A549 (cell line): ENCODE results near the gene CPN1. TPM values are rescaled to one million over a fixed set of nuclear protein-coding genes. Genes with fewer than 3 reads are reported as not detected.

Source experiments
- ATAC-seq, 2 experiments: fragments of 200-7000 bp in 1 of 2; fragments of >200 bp in 1 of 2; cut with Nextera tagmentation in 1 of 2; cut with Tn5 transposase in 1 of 2; 3 replicates each; pipeline versions ENCODE4 v1.8.0 to v1.9.1; 2018 to 2020; ENCODE audit warnings: mild to moderate bottlenecking in 1 of 2, moderate library complexity in 1 of 2
- CTCF ChIA-PET: fragments of 300-600 bp; sonication (Branson Sonifier 250); formaldehyde crosslinking; extraction: SDS; loops from one replicate; lab custom pipeline; 2021; ENCODE audit warnings: antibody characterized with exemption, inconsistent platforms; lab: Yijun Ruan, JAX
- POLR2A ChIA-PET: fragments of 350-600 bp; formaldehyde crosslinking; extraction: SDS; loops from one replicate; lab custom pipeline; 2021; ENCODE audit warnings: antibody characterized with exemption, inconsistent platforms; lab: Yijun Ruan, JAX
- DNase-seq, 2 experiments: peaks; one replicate each; pipeline versions ENCODE4 v3.0.0 to v3.0.0-alpha.2; 2011 to 2016; ENCODE audit warnings: low read depth in 1 of 2, low spot score in 1 of 2
- FAIRE-seq: peaks from 2 replicates; lab custom pipeline; 2011; peaks lifted over from hg19 to GRCh38; lab: Jason Lieb, UNC
- H3K27ac ChIP-seq, 2 experiments: fragments of >200 bp; sonication (Bioruptor Twin); formaldehyde crosslinking; 3 replicates each; pipeline ENCODE4 v1.5.1; 2016 to 2017
- H3K4me1 ChIP-seq: fragments of >200 bp; sonication (Bioruptor Twin); formaldehyde crosslinking; 3 replicates; pipeline ENCODE4 v1.6.1; 2016
- H3K4me2 ChIP-seq: fragments of >200 bp; sonication (Bioruptor Twin); formaldehyde crosslinking; 3 replicates; pipeline ENCODE4 v1.6.1; 2016
- H3K4me3 ChIP-seq: fragments of >200 bp; sonication (Bioruptor Twin); formaldehyde crosslinking; 3 replicates; pipeline ENCODE4 v1.5.1; 2016
- H3K9me3 ChIP-seq: fragments of >200 bp; sonication (Bioruptor Twin); formaldehyde crosslinking; 3 replicates; pipeline ENCODE4 v1.6.1; 2016
- CHD4 ChIP-seq: fragments of 200-600 bp; sonication (generic); IDR thresholded peaks from 2 replicates; pipeline ENCODE4 v1.6.1; 2016; ENCODE audit warnings: antibody characterized with exemption, mild to moderate bottlenecking, borderline replicate concordance
- EHMT2 ChIP-seq: fragments of 200-600 bp; sonication (generic); IDR thresholded peaks from 2 replicates; pipeline ENCODE4 v1.6.1; 2016; ENCODE audit warnings: antibody characterized with exemption, low read depth, mild to moderate bottlenecking, moderate library complexity
- EP300 ChIP-seq, 2 experiments: fragments of >200 bp; sonication (Bioruptor Twin); formaldehyde crosslinking; IDR thresholded peaks; 2 replicates in 1 of 2; 3 replicates in 1 of 2; pipeline ENCODE4 v1.6.1; 2016 to 2017
- FOSB ChIP-seq: fragments of 250-450 bp; sonication (Bioruptor Pico); IDR thresholded peaks from 2 replicates; pipeline ENCODE4 v1.5.0; 2020; ENCODE audit warnings: mild to moderate bottlenecking, moderate library complexity
- GATA3 ChIP-seq: IDR thresholded peaks from 2 replicates; pipeline ENCODE4 v1.6.1; 2012; ENCODE audit warnings: borderline replicate concordance
- HDAC2 ChIP-seq: fragments of 200-600 bp; sonication (generic); IDR thresholded peaks from 2 replicates; pipeline ENCODE4 v1.6.1; 2016
- HOXB13 ChIP-seq: fragments of 250-450 bp; sonication (Bioruptor Pico); IDR thresholded peaks from 2 replicates; pipeline ENCODE4 v1.5.0; 2020; ENCODE audit warnings: low read depth, mild to moderate bottlenecking, moderate library complexity
- JUN ChIP-seq, 2 experiments: fragments of >200 bp; sonication (Bioruptor Twin); formaldehyde crosslinking; IDR thresholded peaks; 2 replicates in 1 of 2; 3 replicates in 1 of 2; pipeline ENCODE4 v1.6.1; 2016 to 2017
- MAX ChIP-seq: IDR thresholded peaks from 2 replicates; pipeline ENCODE4 v1.6.1; 2012
- MAZ ChIP-seq: fragments of 150-350 bp; IDR thresholded peaks from 2 replicates; pipeline ENCODE4 v1.6.1; 2014; ENCODE audit warnings: antibody characterized with exemption, low read depth, low read length, borderline replicate concordance
- PHF8 ChIP-seq: fragments of 200-600 bp; sonication (generic); IDR thresholded peaks from 2 replicates; pipeline ENCODE4 v1.6.1; 2016; ENCODE audit warnings: low read depth, mild to moderate bottlenecking, antibody characterized with exemption, moderate library complexity, borderline replicate concordance
- RAD21 ChIP-seq, 2 experiments: fragments of >200 bp in 1 of 2; sonication (Bioruptor Twin) in 1 of 2; formaldehyde crosslinking in 1 of 2; IDR thresholded peaks in 1 of 2; conservative IDR thresholded peaks in 1 of 2; 2 replicates in 1 of 2; 3 replicates in 1 of 2; pipeline ENCODE4 v1.6.1; 2012 to 2018; ENCODE audit warnings: inconsistent platforms in 1 of 2
- RARB ChIP-seq: fragments of 250-450 bp; sonication (Bioruptor Pico); IDR thresholded peaks from 2 replicates; pipeline ENCODE4 v1.8.0; 2021; ENCODE audit warnings: mild to moderate bottlenecking, moderate library complexity
- RCOR1 ChIP-seq: fragments of 150-350 bp; IDR thresholded peaks from 2 replicates; pipeline ENCODE4 v1.6.1; 2014; ENCODE audit warnings: antibody characterized with exemption, low read length, low read depth
- RFX5 ChIP-seq: fragments of 450-650 bp; IDR thresholded peaks from 2 replicates; pipeline ENCODE4 v1.7.1; 2014; ENCODE audit warnings: antibody characterized with exemption, mild to moderate bottlenecking, moderate library complexity
- SMC3 ChIP-seq: fragments of >200 bp; sonication (Bioruptor Twin); formaldehyde crosslinking; IDR thresholded peaks from 3 replicates; pipeline ENCODE4 v1.6.1; 2018; ENCODE audit warnings: inconsistent platforms
- WGBS: methylation state at CpG from one replicate; pipeline ENCODE4 v1.1.6; 2017; ENCODE audit errors: missing lambda C conversion rate; 5-methylcytosine and 5-hydroxymethylcytosine counted together
- polyA plus RNA-seq, 4 experiments: library from polyadenylated mRNA; depleted of rRNA in 3 of 4; stranded (reverse); fragments of >200 nt; fragmentation: RNase III in 1 of 4; extraction: RNeasy Plus Mini Kit Qiagen cat#74134 plus additional on column Dnase treatment in 1 of 4; gene quantifications; 2 replicates in 3 of 4; 3 replicates in 1 of 4; pipeline ENCODE4 v1.2.3, GENCODE V29; 2011 to 2017
- TF ChIP-seq, protein P1 (sequence below): fragments of 250-450 bp; sonication (Bioruptor Pico); IDR thresholded peaks from 2 replicates; pipeline ENCODE4 v1.5.0; 2021; ENCODE audit warnings: mild to moderate bottlenecking, moderate library complexity, borderline replicate concordance

CPN1 gene
- polyA plus RNA-seq, 2 of the 4 experiments (the other 2 are of a cell fraction), result 0.52 to 3.2 TPM

DNA sequence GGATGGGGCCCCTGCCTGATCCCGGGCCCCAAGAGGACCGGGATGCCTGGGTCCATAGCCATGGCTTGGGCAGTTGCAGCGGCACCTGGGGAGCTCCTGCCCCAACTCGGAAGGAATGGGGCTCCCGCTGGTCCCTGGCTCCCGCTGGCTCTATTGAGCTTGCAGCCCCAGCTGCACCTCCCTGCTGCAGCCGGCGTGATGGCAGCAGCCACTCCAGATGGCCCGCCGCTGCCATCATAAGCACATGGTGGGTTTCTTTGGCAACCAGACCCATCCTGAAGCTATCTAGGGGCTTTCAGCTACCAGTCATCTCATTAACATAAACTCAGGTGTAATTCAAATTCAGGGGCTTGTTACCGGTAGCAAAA is 60.8 kb downstream of the CPN1 start:
- Histone ChIP-seq H3K4me2 (peak overlapping the region; percentile 80), H3K27ac (peak overlapping the region; percentile 80 to 93), H3K4me3 (no peak overlapping the region), H3K4me1 (peaks cover 58% of the 10 kb centered on the region), H3K9me3 (no peaks in the 10 kb centered on the region)
- no peak for DNase-seq
- TF ChIP-seq HDAC2, result no peak
- TF ChIP-seq CHD4, result no peak
- TF ChIP-seq FOSB (CRISPR knock-in tag), result no peak
- no peak for TF ChIP-seq RAD21 (conservative IDR thresholded peaks at IDR 0.05 in 1 of 2, IDR thresholded peaks at IDR 0.05 in 1 of 2)
- no peak for TF ChIP-seq PHF8
- no peak for TF ChIP-seq EHMT2
- no peak for TF ChIP-seq EP300 (IDR thresholded peaks at IDR 0.05)
- TF ChIP-seq RFX5, result no peak
- TF ChIP-seq RARB (CRISPR knock-in tag), result no peak
- CTCF ChIA-PET, result interaction anchor here (1.3 to 9.9 kb wide), 5 partner anchors 12 to 175 kb away, joined by 3 to 86 read pairs (median 14); partner anchors contain the start of gene DNMBP
- ATAC-seq, result no peak; a peak in 1 of 6 replicates
- no peak for FAIRE-seq
- POLR2A ChIA-PET, result no interaction called here
- WGBS, result 86% methylated on average over 7 of the region's 11 CpGs

DNA sequence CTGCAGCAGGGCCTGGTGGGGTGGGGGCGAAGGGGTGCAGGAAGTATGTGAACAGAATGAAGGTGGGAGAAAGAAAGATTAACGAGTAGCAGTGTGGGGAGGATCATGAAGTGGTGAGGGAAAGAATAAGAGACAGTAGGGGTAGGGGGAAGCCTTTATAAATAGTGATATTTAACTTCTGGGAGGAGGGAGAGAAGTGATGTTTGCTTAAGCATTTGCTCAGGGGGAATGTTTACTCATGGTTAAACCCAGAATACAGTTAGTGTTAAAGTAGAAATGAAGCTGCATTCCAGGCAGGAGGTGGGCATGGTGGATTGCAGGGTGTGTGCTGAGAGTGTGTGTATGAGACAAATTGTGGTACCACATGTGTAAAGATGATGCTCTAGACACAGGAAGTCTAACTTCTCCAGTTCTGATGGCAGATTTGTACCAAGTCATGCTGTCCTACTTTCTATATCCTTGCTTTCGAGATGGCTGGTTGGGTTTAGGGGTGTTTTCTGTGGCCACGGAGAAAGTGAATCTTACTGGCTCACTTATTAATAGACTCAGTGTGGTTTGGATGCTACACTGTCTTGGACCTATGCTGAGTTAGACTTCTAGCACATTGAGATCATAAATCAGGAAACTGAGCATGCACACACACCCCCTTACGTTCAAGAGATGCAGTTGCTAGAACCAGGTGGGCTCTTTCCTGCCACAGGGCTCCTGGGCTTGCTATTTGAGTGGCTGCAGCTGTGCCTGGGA is 61.4 kb downstream of the CPN1 start:
- peak overlapping the region; percentile 80 for H3K4me2 ChIP-seq
- 0% methylated on average over 5 of the region's 5 CpGs for WGBS
- CTCF ChIA-PET, result interaction anchor here (1.3 to 9.9 kb wide), 5 partner anchors 11 to 174 kb away, joined by 3 to 86 read pairs (median 14); partner anchors contain the start of gene DNMBP
- DNase-seq (peak; percentile 46 to 86), FAIRE-seq (peak; percentile 39), ATAC-seq (peak; percentile 78 to 82)
- POLR2A ChIA-PET, result no interaction called here
- H3K27ac ChIP-seq, result peak overlapping the region; percentile 80 to 93
- 0 out of 3 replicates have a peak overlapping the region, but pooled peaks have one; percentile 14 for H3K4me3 ChIP-seq
- peaks cover 53% of the 10 kb centered on the region for H3K4me1 ChIP-seq
- no peaks in the 10 kb centered on the region for H3K9me3 ChIP-seq
- peak; percentile 22 to 42; a peak in 2 of 5 replicates for TF ChIP-seq EP300 (IDR thresholded peaks at IDR 0.05)
- TF ChIP-seq JUN (IDR thresholded peaks at IDR 0.05), result 0 out of 5 replicates have a peak, but pooled peaks have one; percentile 39 to 42
- peak; percentile 70 for TF ChIP-seq MAX
- TF ChIP-seq RCOR1, result no peak
- no peak for TF ChIP-seq RARB (CRISPR knock-in tag)
- peak in 1 of 2 experiments; percentile 16; a peak in 1 of 5 replicates for TF ChIP-seq RAD21 (conservative IDR thresholded peaks at IDR 0.05 in 1 of 2, IDR thresholded peaks at IDR 0.05 in 1 of 2)
- peak; percentile 60 for TF ChIP-seq GATA3

GRCh38 chr10:100019787-100020141 is 61.9 kb downstream of the CPN1 start:
- FAIRE-seq (peak; percentile 79), DNase-seq (peak; percentile 83 to 86), ATAC-seq (peak; percentile 91)
- H3K27ac ChIP-seq, result peak overlapping the region; percentile 80 to 93
- ChIA-PET POLR2A (no interaction called here), CTCF (interaction anchor here (3.7 to 9.9 kb wide), 3 partner anchors 11 to 27 kb away, joined by 23 to 86 read pairs (median 36); partner anchors contain the start of gene DNMBP)
- peak overlapping the region; percentile 80 for H3K4me2 ChIP-seq
- peaks cover 47% of the 10 kb centered on the region for H3K4me1 ChIP-seq
- no peaks in the 10 kb centered on the region for H3K9me3 ChIP-seq
- TF ChIP-seq, protein P1, sequence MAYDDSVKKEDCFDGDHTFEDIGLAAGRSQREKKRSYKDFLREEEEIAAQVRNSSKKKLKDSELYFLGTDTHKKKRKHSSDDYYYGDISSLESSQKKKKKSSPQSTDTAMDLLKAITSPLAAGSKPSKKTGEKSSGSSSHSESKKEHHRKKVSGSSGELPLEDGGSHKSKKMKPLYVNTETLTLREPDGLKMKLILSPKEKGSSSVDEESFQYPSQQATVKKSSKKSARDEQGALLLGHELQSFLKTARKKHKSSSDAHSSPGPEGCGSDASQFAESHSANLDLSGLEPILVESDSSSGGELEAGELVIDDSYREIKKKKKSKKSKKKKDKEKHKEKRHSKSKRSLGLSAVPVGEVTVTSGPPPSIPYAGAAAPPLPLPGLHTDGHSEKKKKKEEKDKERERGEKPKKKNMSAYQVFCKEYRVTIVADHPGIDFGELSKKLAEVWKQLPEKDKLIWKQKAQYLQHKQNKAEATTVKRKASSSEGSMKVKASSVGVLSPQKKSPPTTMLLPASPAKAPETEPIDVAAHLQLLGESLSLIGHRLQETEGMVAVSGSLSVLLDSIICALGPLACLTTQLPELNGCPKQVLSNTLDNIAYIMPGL (CRISPR knock-in tag), result no peak
- TF ChIP-seq SMC3 (peak; percentile 10; the same call in 1 of the 3 replicates), MAX (0 out of 2 replicates have a peak, but pooled peaks have one; percentile 3), RAD21 (conservative IDR thresholded peaks at IDR 0.05 in 1 of 2, IDR thresholded peaks at IDR 0.05 in 1 of 2) (peak in 1 of 2 experiments; percentile 27; a peak in 2 of 5 replicates), MAZ (no peak), HOXB13 (CRISPR knock-in tag) (no peak)
- H3K4me3 ChIP-seq, result 0 out of 3 replicates have a peak overlapping the region, but pooled peaks have one; percentile 14
- 2% methylated on average over 3 of the region's 3 CpGs for WGBS
